ENCODE measurements around the gene VCPKMT. TPM values are rescaled to one million over a fixed set of nuclear protein-coding genes. Genes with fewer than 3 reads are reported as not detected.
A peak's percentile ranks its signal among the peaks of the same experiment; 100 is the strongest.

Gene VCPKMT
- total RNA-seq, 3 donors from 2014 or later (not counting 1 experiment from before 2014, with no cell fraction given) = 19.4 to 23.9 (median 21.8) TPM

DNA sequence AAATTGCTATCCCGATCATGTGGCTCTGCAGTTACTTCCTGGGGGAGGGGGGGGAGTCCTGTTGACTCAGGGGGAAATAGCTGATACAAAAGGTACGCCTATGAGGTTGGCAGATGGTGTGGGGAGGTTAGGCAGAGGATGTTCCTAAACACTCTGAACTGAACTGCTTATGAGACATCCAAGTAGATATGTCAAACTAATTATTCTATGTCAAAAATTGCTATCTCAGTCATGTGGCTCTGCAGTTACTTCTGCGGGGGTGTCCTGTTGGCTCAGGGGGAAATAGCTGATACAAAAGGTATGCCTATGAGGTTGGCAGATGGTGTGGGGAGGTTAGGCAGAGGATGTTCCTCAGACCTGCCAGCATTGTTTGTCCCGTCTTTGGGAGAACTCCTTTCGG lies 5.1 kb upstream of the VCPKMT start:
- Mint-ChIP-seq H3K27me3 (ENCODE audit: low read depth in 2 of 2) (no peaks in the 10 kb centered on the region), H3K27ac (no peak overlapping the region), H3K9me3 (no peaks in the 10 kb centered on the region), H3K4me3 (no peak overlapping the region), H3K36me3 (peaks cover 8% of the 10 kb centered on the region), H3K4me1 (peaks cover 5 to 6% of the 10 kb centered on the region in 2 donors)
- WGBS (ENCODE audit: insufficient coverage) = 91% methylated on average over 4 of the region's 5 CpGs
- H3K36me3 ChIP-seq (ENCODE audit: control insufficient read depth, insufficient read depth, low read length) = peaks cover 14% of the 10 kb centered on the region
- TF ChIP-seq, protein P1, sequence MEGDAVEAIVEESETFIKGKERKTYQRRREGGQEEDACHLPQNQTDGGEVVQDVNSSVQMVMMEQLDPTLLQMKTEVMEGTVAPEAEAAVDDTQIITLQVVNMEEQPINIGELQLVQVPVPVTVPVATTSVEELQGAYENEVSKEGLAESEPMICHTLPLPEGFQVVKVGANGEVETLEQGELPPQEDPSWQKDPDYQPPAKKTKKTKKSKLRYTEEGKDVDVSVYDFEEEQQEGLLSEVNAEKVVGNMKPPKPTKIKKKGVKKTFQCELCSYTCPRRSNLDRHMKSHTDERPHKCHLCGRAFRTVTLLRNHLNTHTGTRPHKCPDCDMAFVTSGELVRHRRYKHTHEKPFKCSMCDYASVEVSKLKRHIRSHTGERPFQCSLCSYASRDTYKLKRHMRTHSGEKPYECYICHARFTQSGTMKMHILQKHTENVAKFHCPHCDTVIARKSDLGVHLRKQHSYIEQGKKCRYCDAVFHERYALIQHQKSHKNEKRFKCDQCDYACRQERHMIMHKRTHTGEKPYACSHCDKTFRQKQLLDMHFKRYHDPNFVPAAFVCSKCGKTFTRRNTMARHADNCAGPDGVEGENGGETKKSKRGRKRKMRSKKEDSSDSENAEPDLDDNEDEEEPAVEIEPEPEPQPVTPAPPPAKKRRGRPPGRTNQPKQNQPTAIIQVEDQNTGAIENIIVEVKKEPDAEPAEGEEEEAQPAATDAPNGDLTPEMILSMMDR (IDR thresholded peaks at IDR 0.05) = no peak
- H3K27me3 ChIP-seq (ENCODE audit: control insufficient read depth, insufficient read depth, low read length) = no peaks in the 10 kb centered on the region
- no peaks in the 10 kb centered on the region for H3K4me1 ChIP-seq (ENCODE audit: control insufficient read depth, insufficient read depth, low read length)
- H3K27ac ChIP-seq (ENCODE audit: low read length) = no peak overlapping the region
- ATAC-seq (no peak), DNase-seq (no peak)
- no peak overlapping the region for H3K4me3 ChIP-seq (ENCODE audit: low read length)
- no peaks in the 10 kb centered on the region for H3K9me3 ChIP-seq (ENCODE audit: control insufficient read depth, insufficient read depth, low read length)
- intact Hi-C loops (cut with micrococcal nuclease) = no loop called here

DNA sequence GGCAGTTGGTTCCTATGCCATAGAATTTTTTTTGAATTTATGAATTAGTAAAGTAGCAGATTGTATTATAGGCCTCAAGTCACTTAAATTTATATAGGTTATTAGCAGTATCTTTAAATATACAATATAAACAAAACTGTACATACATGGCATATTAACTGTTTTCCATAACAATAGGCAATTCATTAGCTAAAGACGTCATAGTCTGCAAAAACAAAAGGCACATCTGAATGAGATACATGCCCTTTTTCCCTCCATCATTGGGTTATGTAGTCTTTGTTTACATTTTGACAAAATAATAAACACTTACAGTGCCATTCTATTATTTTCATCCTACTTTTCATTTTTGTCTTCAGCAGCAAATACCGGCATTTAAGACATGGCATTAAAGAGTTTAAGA lies 1.1 kb upstream of the VCPKMT start:
- ATAC-seq = no peak
- peaks cover 8% of the 10 kb centered on the region for H3K4me1 ChIP-seq (ENCODE audit: control insufficient read depth, insufficient read depth, low read length)
- DNase-seq = no peak
- H3K36me3 ChIP-seq (ENCODE audit: control insufficient read depth, insufficient read depth, low read length) = peaks cover 24% of the 10 kb centered on the region
- Mint-ChIP-seq H3K36me3 (no peaks in the 10 kb centered on the region), H3K27ac (peak overlapping the region in 1 of 2 donors; percentile 41), H3K4me3 (no peak overlapping the region), H3K27me3 (ENCODE audit: low read depth in 2 of 2) (no peaks in the 10 kb centered on the region), H3K9me3 (no peaks in the 10 kb centered on the region), H3K4me1 (peaks cover 14% of the 10 kb centered on the region in 2 donors)
- H3K4me3 ChIP-seq (ENCODE audit: low read length) = no peak overlapping the region
- H3K27me3 ChIP-seq (ENCODE audit: control insufficient read depth, insufficient read depth, low read length) = no peaks in the 10 kb centered on the region
- TF ChIP-seq, protein P1 (IDR thresholded peaks at IDR 0.05) = no peak
- 100% methylated on average over 1 of the region's 2 CpGs for WGBS (ENCODE audit: insufficient coverage)
- H3K9me3 ChIP-seq (ENCODE audit: control insufficient read depth, insufficient read depth, low read length) = no peaks in the 10 kb centered on the region
- intact Hi-C loops (cut with micrococcal nuclease) = loop anchor here (5.0 kb wide), 2 partner anchors 225 to 485 kb away; partner anchors contain the start of gene ARF6
- H3K27ac ChIP-seq (ENCODE audit: low read length) = no peak overlapping the region

DNA sequence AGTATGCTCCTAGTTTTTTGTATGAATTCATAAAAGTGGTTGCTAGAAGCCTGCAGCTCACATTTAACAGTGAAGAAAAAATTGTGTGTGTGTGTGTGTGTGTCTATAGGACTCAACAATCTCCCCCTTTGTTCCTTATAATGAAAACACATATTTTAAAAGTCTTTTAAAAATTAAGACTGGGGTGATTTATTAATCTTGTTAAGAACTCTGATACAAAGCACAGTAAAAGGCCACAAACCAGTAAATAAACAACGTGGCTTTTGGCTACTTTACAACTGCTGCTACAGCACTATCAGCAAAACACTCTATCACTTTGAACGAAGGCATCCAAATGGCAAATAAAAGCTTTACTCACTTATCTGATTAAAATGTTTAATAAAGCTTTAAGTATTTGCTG lies 594 bp upstream of the VCPKMT start:
- peaks cover 8% of the 10 kb centered on the region for H3K4me1 ChIP-seq (ENCODE audit: control insufficient read depth, insufficient read depth, low read length)
- Mint-ChIP-seq H3K27ac (peak overlapping the region; percentile 96 to 97), H3K36me3 (no peaks in the 10 kb centered on the region), H3K4me1 (peaks cover 14% of the 10 kb centered on the region in 2 donors), H3K27me3 (ENCODE audit: low read depth in 2 of 2) (no peaks in the 10 kb centered on the region), H3K4me3 (peak overlapping the region; percentile 95), H3K9me3 (no peaks in the 10 kb centered on the region)
- no peak for DNase-seq
- H3K9me3 ChIP-seq (ENCODE audit: control insufficient read depth, insufficient read depth, low read length) = no peaks in the 10 kb centered on the region
- H3K27me3 ChIP-seq (ENCODE audit: control insufficient read depth, insufficient read depth, low read length) = no peaks in the 10 kb centered on the region
- TF ChIP-seq, protein P1 (IDR thresholded peaks at IDR 0.05) = no peak
- H3K36me3 ChIP-seq (ENCODE audit: control insufficient read depth, insufficient read depth, low read length) = peaks cover 26% of the 10 kb centered on the region
- ATAC-seq = no peak
- whole genome bisulfite sequencing (ENCODE audit: insufficient coverage) = 14% methylated on average over 1 of the region's 2 CpGs
- H3K27ac ChIP-seq (ENCODE audit: low read length) = peak overlapping the region; percentile 99
- H3K4me3 ChIP-seq (ENCODE audit: low read length) = peak overlapping the region; percentile 99
- intact Hi-C loops (cut with micrococcal nuclease) = loop anchor here (5.0 kb wide), 2 partner anchors 225 to 485 kb away; partner anchors contain the start of gene ARF6
